A549 (cell line): ENCODE data around the gene DNAJC22. TPM values are rescaled to one million over a fixed set of nuclear protein-coding genes. Genes with fewer than 3 reads are reported as not detected.

Source experiments
- ATAC-seq, 2 experiments: fragments of 200-7000 bp in 1 of 2; fragments of >200 bp in 1 of 2; cut with Nextera tagmentation in 1 of 2; cut with Tn5 transposase in 1 of 2; 3 replicates each; pipeline versions ENCODE4 v1.8.0 to v1.9.1; 2018 to 2020; ENCODE audit warnings: mild to moderate bottlenecking in 1 of 2, moderate library complexity in 1 of 2
- CTCF ChIA-PET: fragments of 300-600 bp; sonication (Branson Sonifier 250); formaldehyde crosslinking; extraction: SDS; loops from one replicate; lab custom pipeline; 2021; ENCODE audit warnings: antibody characterized with exemption, inconsistent platforms; lab: Yijun Ruan, JAX
- POLR2A ChIA-PET: fragments of 350-600 bp; formaldehyde crosslinking; extraction: SDS; loops from one replicate; lab custom pipeline; 2021; ENCODE audit warnings: antibody characterized with exemption, inconsistent platforms; lab: Yijun Ruan, JAX
- DNase-seq, 2 experiments: peaks; one replicate each; pipeline versions ENCODE4 v3.0.0 to v3.0.0-alpha.2; 2011 to 2016; ENCODE audit warnings: low read depth in 1 of 2, low spot score in 1 of 2
- FAIRE-seq: peaks from 2 replicates; lab custom pipeline; 2011; peaks lifted over from hg19 to GRCh38; lab: Jason Lieb, UNC
- H3K27ac ChIP-seq, 2 experiments: fragments of >200 bp; sonication (Bioruptor Twin); formaldehyde crosslinking; 3 replicates each; pipeline ENCODE4 v1.5.1; 2016 to 2017
- H3K4me1 ChIP-seq: fragments of >200 bp; sonication (Bioruptor Twin); formaldehyde crosslinking; 3 replicates; pipeline ENCODE4 v1.6.1; 2016
- H3K4me2 ChIP-seq: fragments of >200 bp; sonication (Bioruptor Twin); formaldehyde crosslinking; 3 replicates; pipeline ENCODE4 v1.6.1; 2016
- H3K4me3 ChIP-seq: fragments of >200 bp; sonication (Bioruptor Twin); formaldehyde crosslinking; 3 replicates; pipeline ENCODE4 v1.5.1; 2016
- H3K9me3 ChIP-seq: fragments of >200 bp; sonication (Bioruptor Twin); formaldehyde crosslinking; 3 replicates; pipeline ENCODE4 v1.6.1; 2016
- BCL3 ChIP-seq: fragments of >200 bp; sonication (Bioruptor Twin); formaldehyde crosslinking; IDR thresholded peaks from 3 replicates; pipeline ENCODE4 v1.6.1; 2016
- BHLHE40 ChIP-seq: IDR thresholded peaks from 2 replicates; pipeline ENCODE4 v1.6.1; 2012; ENCODE audit warnings: low read depth, low read length, inconsistent platforms
- CBX2 ChIP-seq: fragments of 200-600 bp; sonication (generic); IDR thresholded peaks from 2 replicates; pipeline ENCODE4 v1.6.1; 2016; ENCODE audit warnings: low read depth, mild to moderate bottlenecking, borderline replicate concordance
- CHD2 ChIP-seq: fragments of 150-350 bp; IDR thresholded peaks from 2 replicates; pipeline ENCODE4 v1.6.1; 2014; ENCODE audit warnings: low read length; ENCODE audit not compliant: partially characterized antibody
- EHMT2 ChIP-seq: fragments of 200-600 bp; sonication (generic); IDR thresholded peaks from 2 replicates; pipeline ENCODE4 v1.6.1; 2016; ENCODE audit warnings: antibody characterized with exemption, low read depth, mild to moderate bottlenecking, moderate library complexity
- FOSB ChIP-seq: fragments of 250-450 bp; sonication (Bioruptor Pico); IDR thresholded peaks from 2 replicates; pipeline ENCODE4 v1.5.0; 2020; ENCODE audit warnings: mild to moderate bottlenecking, moderate library complexity
- FOXS1 ChIP-seq: fragments of 250-450 bp; sonication (Bioruptor Pico); IDR thresholded peaks from 2 replicates; pipeline ENCODE4 v1.5.0; 2020; ENCODE audit warnings: mild to moderate bottlenecking, moderate library complexity
- GATA3 ChIP-seq: IDR thresholded peaks from 2 replicates; pipeline ENCODE4 v1.6.1; 2012; ENCODE audit warnings: borderline replicate concordance
- HDAC2 ChIP-seq: fragments of 200-600 bp; sonication (generic); IDR thresholded peaks from 2 replicates; pipeline ENCODE4 v1.6.1; 2016
- HOXA7 ChIP-seq: fragments of 250-450 bp; sonication (Bioruptor Pico); IDR thresholded peaks from 2 replicates; pipeline ENCODE4 v1.5.0; 2020; ENCODE audit warnings: mild to moderate bottlenecking, moderate library complexity
- HOXB13 ChIP-seq: fragments of 250-450 bp; sonication (Bioruptor Pico); IDR thresholded peaks from 2 replicates; pipeline ENCODE4 v1.5.0; 2020; ENCODE audit warnings: low read depth, mild to moderate bottlenecking, moderate library complexity
- JUN ChIP-seq, 2 experiments: fragments of >200 bp; sonication (Bioruptor Twin); formaldehyde crosslinking; IDR thresholded peaks; 2 replicates in 1 of 2; 3 replicates in 1 of 2; pipeline ENCODE4 v1.6.1; 2016 to 2017
- KDM1A ChIP-seq: fragments of 200-600 bp; sonication (generic); IDR thresholded peaks from 2 replicates; pipeline ENCODE4 v1.6.1; 2016; ENCODE audit warnings: low read depth, mild to moderate bottlenecking
- KDM5A ChIP-seq: fragments of 200-600 bp; sonication (generic); IDR thresholded peaks from 2 replicates; pipeline ENCODE4 v1.6.1; 2016; ENCODE audit warnings: antibody characterized with exemption, mild to moderate bottlenecking
- MAFK ChIP-seq: fragments of 450-650 bp; IDR thresholded peaks from 2 replicates; pipeline ENCODE4 v1.6.1; 2014; ENCODE audit not compliant: partially characterized antibody
- MAX ChIP-seq: IDR thresholded peaks from 2 replicates; pipeline ENCODE4 v1.6.1; 2012
- MAZ ChIP-seq: fragments of 150-350 bp; IDR thresholded peaks from 2 replicates; pipeline ENCODE4 v1.6.1; 2014; ENCODE audit warnings: antibody characterized with exemption, low read depth, low read length, borderline replicate concordance
- NPAS2 ChIP-seq: fragments of 250-450 bp; sonication (Bioruptor Pico); IDR thresholded peaks from 2 replicates; pipeline ENCODE4 v1.8.0; 2022; ENCODE audit warnings: mild to moderate bottlenecking, moderate library complexity, borderline replicate concordance
- NR3C1 ChIP-seq: fragments of >200 bp; sonication (Bioruptor Twin); formaldehyde crosslinking; IDR thresholded peaks from 3 replicates; pipeline ENCODE4 v1.6.1; 2017
- PHF8 ChIP-seq: fragments of 200-600 bp; sonication (generic); IDR thresholded peaks from 2 replicates; pipeline ENCODE4 v1.6.1; 2016; ENCODE audit warnings: low read depth, mild to moderate bottlenecking, antibody characterized with exemption, moderate library complexity, borderline replicate concordance
- POLR2A ChIP-seq: IDR thresholded peaks from 2 replicates; pipeline ENCODE4 v1.6.1; 2012; ENCODE audit warnings: mild to moderate bottlenecking, low read length
- POLR2AphosphoS2 ChIP-seq: conservative IDR thresholded peaks from 2 replicates; pipeline ENCODE4 v1.6.1; 2012; ENCODE audit warnings: low read length, improper control_type of control experiment, inconsistent platforms
- RFX5 ChIP-seq: fragments of 450-650 bp; IDR thresholded peaks from 2 replicates; pipeline ENCODE4 v1.7.1; 2014; ENCODE audit warnings: antibody characterized with exemption, mild to moderate bottlenecking, moderate library complexity
- RNF2 ChIP-seq: fragments of 200-600 bp; sonication (generic); IDR thresholded peaks from 2 replicates; pipeline ENCODE4 v1.6.1; 2016; ENCODE audit warnings: low read depth, mild to moderate bottlenecking, antibody characterized with exemption, moderate library complexity, borderline replicate concordance
- SMC3 ChIP-seq: fragments of >200 bp; sonication (Bioruptor Twin); formaldehyde crosslinking; IDR thresholded peaks from 3 replicates; pipeline ENCODE4 v1.6.1; 2018; ENCODE audit warnings: inconsistent platforms
- SREBF2 ChIP-seq: fragments of 450-650 bp; IDR thresholded peaks from 2 replicates; pipeline ENCODE4 v1.6.1; 2014; ENCODE audit warnings: mild to moderate bottlenecking, moderate library complexity
- WGBS: methylation state at CpG from one replicate; pipeline ENCODE4 v1.1.6; 2017; ENCODE audit errors: missing lambda C conversion rate; 5-methylcytosine and 5-hydroxymethylcytosine counted together
- polyA plus RNA-seq, 4 experiments: library from polyadenylated mRNA; depleted of rRNA in 3 of 4; stranded (reverse); fragments of >200 nt; fragmentation: RNase III in 1 of 4; extraction: RNeasy Plus Mini Kit Qiagen cat#74134 plus additional on column Dnase treatment in 1 of 4; gene quantifications; 2 replicates in 3 of 4; 3 replicates in 1 of 4; pipeline ENCODE4 v1.2.3, GENCODE V29; 2011 to 2017
- TF ChIP-seq, protein P1 (sequence below): IDR thresholded peaks from 2 replicates; pipeline ENCODE4 v1.6.1; 2012; ENCODE audit warnings: low read depth, borderline replicate concordance
- TF ChIP-seq, protein P2 (sequence below): fragments of >200 bp; sonication (Bioruptor Twin); formaldehyde crosslinking; IDR thresholded peaks from 3 replicates; pipeline ENCODE4 v1.5.1; 2016
- TF ChIP-seq, protein P3 (sequence below): fragments of 450-650 bp; IDR thresholded peaks from 2 replicates; pipeline ENCODE4 v1.6.1; 2014; ENCODE audit warnings: antibody characterized with exemption

Gene DNAJC22
- polyA plus RNA-seq, 2 of the 4 experiments (the other 2 are of a cell fraction), result 22.6 to 35.5 TPM

GRCh38 chr12:49322367-49322707 is 24.4 kb upstream of the DNAJC22 start:
- H3K4me3 ChIP-seq, result peak overlapping the region; percentile 62
- H3K27ac ChIP-seq, result peak overlapping the region; percentile 80 to 91
- TF ChIP-seq KDM1A (no peak), NPAS2 (CRISPR knock-in tag) (no peak), FOSB (CRISPR knock-in tag) (no peak)
- H3K4me2 ChIP-seq, result peak overlapping the region; percentile 91
- peak in 1 of 2 experiments; percentile 0; a peak in 2 of 6 replicates for ATAC-seq
- POLR2A ChIA-PET, result interaction anchor here (1.0 to 2.0 kb wide), 13 partner anchors 9 to 419 kb away, joined by 3 to 30 read pairs (median 5); partner anchors contain the start of genes C1QL4, MCRS1, SPATS2 and TMBIM6
- no peak for FAIRE-seq
- H3K4me1 ChIP-seq, result peaks cover 12% of the 10 kb centered on the region; the same call in 2 of the 3 replicates
- WGBS, result 24% methylated on average over 12 of the region's 12 CpGs
- CTCF ChIA-PET, result interaction anchor here (1.0 to 7.9 kb wide), 10 partner anchors 9 to 301 kb away, joined by 3 to 66 read pairs (median 12); partner anchors contain the start of genes C1QL4, DNAJC22, PRPF40B and PRPH
- DNase-seq, result no peak
- no peaks in the 10 kb centered on the region for H3K9me3 ChIP-seq

- ChIA-PET CTCF (interaction anchor here (0.7 to 7.9 kb wide), 12 partner anchors 9 to 301 kb away, joined by 3 to 66 read pairs (median 9); partner anchors contain the start of genes C1QL4, DNAJC22, PRPF40B and PRPH), POLR2A (interaction anchor here (0.5 to 2.0 kb wide), 16 partner anchors 9 to 419 kb away, joined by 3 to 30 read pairs (median 4); partner anchors contain the start of genes C1QL4, MCRS1, SPATS2 and TMBIM6)
- Histone ChIP-seq H3K4me2 (peak within 1 kb of the TSS; percentile 91), H3K27ac (peak within 1 kb of the TSS; percentile 80 to 91), H3K9me3 (no peaks in the 10 kb centered on the region), H3K4me1 (peaks cover 12% of the 10 kb centered on the region; the same call in 2 of the 3 replicates), H3K4me3 (peak within 1 kb of the TSS; percentile 62)
- FAIRE-seq, result peak; percentile 54
- DNase-seq, result peak; percentile 98 to 99
- peak; percentile 99 to 100 for ATAC-seq
- WGBS, result under 1% methylated on average over 63 of the region's 65 CpGs
- peak; percentile 86 for TF ChIP-seq CHD2
- TF ChIP-seq HOXA7 (CRISPR knock-in tag), result no peak
- TF ChIP-seq PHF8, result peak; percentile 33; the same call in 1 of the 2 replicates
- peak; percentile 98 for TF ChIP-seq HDAC2
- peak; percentile 30 to 77; a peak in 2 of 5 replicates for TF ChIP-seq JUN (IDR thresholded peaks at IDR 0.05)
- TF ChIP-seq, protein P1, sequence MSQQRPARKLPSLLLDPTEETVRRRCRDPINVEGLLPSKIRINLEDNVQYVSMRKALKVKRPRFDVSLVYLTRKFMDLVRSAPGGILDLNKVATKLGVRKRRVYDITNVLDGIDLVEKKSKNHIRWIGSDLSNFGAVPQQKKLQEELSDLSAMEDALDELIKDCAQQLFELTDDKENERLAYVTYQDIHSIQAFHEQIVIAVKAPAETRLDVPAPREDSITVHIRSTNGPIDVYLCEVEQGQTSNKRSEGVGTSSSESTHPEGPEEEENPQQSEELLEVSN, result peak; percentile 51; the same call in 1 of the 2 replicates
- TF ChIP-seq, protein P2, sequence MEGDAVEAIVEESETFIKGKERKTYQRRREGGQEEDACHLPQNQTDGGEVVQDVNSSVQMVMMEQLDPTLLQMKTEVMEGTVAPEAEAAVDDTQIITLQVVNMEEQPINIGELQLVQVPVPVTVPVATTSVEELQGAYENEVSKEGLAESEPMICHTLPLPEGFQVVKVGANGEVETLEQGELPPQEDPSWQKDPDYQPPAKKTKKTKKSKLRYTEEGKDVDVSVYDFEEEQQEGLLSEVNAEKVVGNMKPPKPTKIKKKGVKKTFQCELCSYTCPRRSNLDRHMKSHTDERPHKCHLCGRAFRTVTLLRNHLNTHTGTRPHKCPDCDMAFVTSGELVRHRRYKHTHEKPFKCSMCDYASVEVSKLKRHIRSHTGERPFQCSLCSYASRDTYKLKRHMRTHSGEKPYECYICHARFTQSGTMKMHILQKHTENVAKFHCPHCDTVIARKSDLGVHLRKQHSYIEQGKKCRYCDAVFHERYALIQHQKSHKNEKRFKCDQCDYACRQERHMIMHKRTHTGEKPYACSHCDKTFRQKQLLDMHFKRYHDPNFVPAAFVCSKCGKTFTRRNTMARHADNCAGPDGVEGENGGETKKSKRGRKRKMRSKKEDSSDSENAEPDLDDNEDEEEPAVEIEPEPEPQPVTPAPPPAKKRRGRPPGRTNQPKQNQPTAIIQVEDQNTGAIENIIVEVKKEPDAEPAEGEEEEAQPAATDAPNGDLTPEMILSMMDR, result no peak
- TF ChIP-seq POLR2AphosphoS2, result no peak
- TF ChIP-seq, protein P3, sequence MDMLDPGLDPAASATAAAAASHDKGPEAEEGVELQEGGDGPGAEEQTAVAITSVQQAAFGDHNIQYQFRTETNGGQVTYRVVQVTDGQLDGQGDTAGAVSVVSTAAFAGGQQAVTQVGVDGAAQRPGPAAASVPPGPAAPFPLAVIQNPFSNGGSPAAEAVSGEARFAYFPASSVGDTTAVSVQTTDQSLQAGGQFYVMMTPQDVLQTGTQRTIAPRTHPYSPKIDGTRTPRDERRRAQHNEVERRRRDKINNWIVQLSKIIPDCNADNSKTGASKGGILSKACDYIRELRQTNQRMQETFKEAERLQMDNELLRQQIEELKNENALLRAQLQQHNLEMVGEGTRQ, result no peak
- peak; percentile 41; the same call in 1 of the 2 replicates for TF ChIP-seq GATA3
- TF ChIP-seq MAFK, result peak; percentile 8
- TF ChIP-seq FOXS1 (CRISPR knock-in tag), result no peak
- peak; percentile 98 for TF ChIP-seq KDM5A
- TF ChIP-seq RFX5, result peak; percentile 75; the same call in 1 of the 2 replicates
- no peak for TF ChIP-seq SREBF2
- peak; percentile 50; the same call in 1 of the 2 replicates for TF ChIP-seq MAX
- TF ChIP-seq HOXB13, result no peak
- peak; percentile 92; the same call in 1 of the 3 replicates for TF ChIP-seq BCL3
- TF ChIP-seq SMC3, result no peak
- TF ChIP-seq POLR2A, result peak; percentile 94
- no peak for TF ChIP-seq BHLHE40
- no peak for TF ChIP-seq EHMT2
- no peak for TF ChIP-seq MAZ
- TF ChIP-seq RNF2, result no peak
- no peak for TF ChIP-seq NR3C1
- TF ChIP-seq CBX2, result no peak
- TF ChIP-seq KDM1A, result peak; percentile 14; the same call in 1 of the 2 replicates
Measured at GRCh38 chr12:49322708-49323523, 23.8 kb upstream of the DNAJC22 start, which contains the start of gene TROAP. Gene TROAP (plus strand): TSS chr12:49323255. CDS start chr12:49323609, 354 bp downstream.
